HepG2 (cell line): Measurements from ENCODE around the gene CHRD. TPM values are rescaled to one million over a fixed set of nuclear protein-coding genes. Genes with fewer than 3 reads are reported as not detected.
A peak's percentile ranks its signal among the peaks of the same experiment; 100 is the strongest.

Experiments used
- AGO1 ChIP-seq: fragments of 200-400 bp; formaldehyde crosslinking; IDR thresholded peaks from 2 replicates; pipeline ENCODE4 v1.6.1; 2017; ENCODE audit warnings: mild to moderate bottlenecking, low read depth, low read length, moderate library complexity; ENCODE audit not compliant: poor library complexity, severe bottlenecking
- BORCS8-MEF2B ChIP-seq: sonication (generic); formaldehyde crosslinking; IDR thresholded peaks from 2 replicates; pipeline ENCODE4 v1.8.0; 2022; ENCODE audit warnings: mild to moderate bottlenecking, missing genetic modification reagents
- GATAD1 ChIP-seq: IDR thresholded peaks from 2 replicates; pipeline ENCODE4 v1.6.1; 2016; ENCODE audit warnings: missing genetic modification reagents, missing compliant biosample characterization
- JUND ChIP-seq: sonication (generic); formaldehyde crosslinking; IDR thresholded peaks from 2 replicates; pipeline ENCODE4 v1.8.0; 2022; ENCODE audit warnings: mild to moderate bottlenecking, missing genetic modification reagents
- KAT2B ChIP-seq: fragments of 150-350 bp; IDR thresholded peaks from 2 replicates; pipeline ENCODE4 v1.6.1; 2014; ENCODE audit warnings: low read depth, low read length, borderline replicate concordance
- REL ChIP-seq: sonication (generic); formaldehyde crosslinking; conservative IDR thresholded peaks from 2 replicates; pipeline ENCODE4 v1.8.0; 2022; ENCODE audit warnings: mild to moderate bottlenecking, missing genetic modification reagents, moderate library complexity
- TBX2 ChIP-seq: sonication (generic); formaldehyde crosslinking; IDR thresholded peaks from 2 replicates; pipeline ENCODE4 v1.5.0; 2020; ENCODE audit warnings: missing genetic modification reagents, mild to moderate bottlenecking, borderline replicate concordance
- TCF12 ChIP-seq, 2 experiments: fragments of 450-650 bp in 1 of 2; sonication (generic) in 1 of 2; formaldehyde crosslinking in 1 of 2; IDR thresholded peaks; 2 replicates each; pipeline versions ENCODE4 v1.6.1 to v1.8.0; 2017 to 2022; ENCODE audit warnings: antibody characterized with exemption in 1 of 2, mild to moderate bottlenecking in 1 of 2, missing genetic modification reagents in 1 of 2, moderate library complexity in 1 of 2
- TCF7 ChIP-seq: sonication (generic); IDR thresholded peaks from 2 replicates; pipeline ENCODE4 v1.6.1; 2016; ENCODE audit warnings: antibody characterized with exemption, low read depth
- THAP11 ChIP-seq: IDR thresholded peaks from 2 replicates; pipeline ENCODE4 v1.6.1; 2016; ENCODE audit warnings: missing biosample characterization, missing genetic modification reagents
- ZBTB1 ChIP-seq: sonication (generic); formaldehyde crosslinking; IDR thresholded peaks from 2 replicates; pipeline ENCODE4 v1.4.0; 2020; ENCODE audit warnings: missing genetic modification reagents, borderline replicate concordance
- ZBTB3 ChIP-seq: sonication (generic); formaldehyde crosslinking; IDR thresholded peaks from 2 replicates; pipeline ENCODE4 v1.4.0; 2020; ENCODE audit warnings: low read depth, mild to moderate bottlenecking, moderate library complexity, missing genetic modification reagents, borderline replicate concordance
- ZNF335 ChIP-seq: sonication (generic); formaldehyde crosslinking; IDR thresholded peaks from 2 replicates; pipeline ENCODE4 v1.4.0; 2020; ENCODE audit warnings: missing genetic modification reagents
- ZNF550 ChIP-seq: sonication (generic); formaldehyde crosslinking; IDR thresholded peaks from 2 replicates; pipeline ENCODE4 v1.4.0; 2020; ENCODE audit warnings: mild to moderate bottlenecking, missing genetic modification reagents, borderline replicate concordance
- ZNF720 ChIP-seq: sonication (generic); formaldehyde crosslinking; IDR thresholded peaks from 2 replicates; pipeline ENCODE4 v1.4.0; 2020; ENCODE audit warnings: missing genetic modification reagents
- polyA plus RNA-seq, 8 experiments: library from polyadenylated mRNA; depleted of rRNA in 3 of 8; stranded (reverse) in 7 of 8; unstranded in 1 of 8; fragments of >200 nt; fragmentation: Illumina TruSeq in 4 of 8; extraction: Trizol in 4 of 8; gene quantifications; 2 replicates each; pipeline versions ENCODE4 v1.2.1 to v1.2.3, GENCODE V29; 2011 to 2016; ENCODE audit warnings: low read depth in 4 of 8, missing spikeins in 1 of 8, mixed read lengths in 1 of 8; ENCODE audit not compliant: insufficient read depth in 1 of 8
- total RNA-seq, 5 experiments: library from RNA; depleted of rRNA; stranded (reverse); fragments of >200 nt; fragmentation: Illumina TruSeq; extraction: Trizol; gene quantifications; 2 replicates each; pipeline ENCODE4 v1.2.3, GENCODE V29; 2016; ENCODE audit warnings: low read depth in 1 of 5
- TF ChIP-seq, protein P1 (sequence below): sonication (generic); formaldehyde crosslinking; IDR thresholded peaks from 2 replicates; pipeline ENCODE4 v1.5.0; 2020; ENCODE audit warnings: mild to moderate bottlenecking, missing genetic modification reagents
- TF ChIP-seq, protein P2 (sequence below): IDR thresholded peaks from 2 replicates; pipeline ENCODE4 v1.6.1; 2016; ENCODE audit warnings: low read depth, missing genetic modification reagents, missing compliant biosample characterization

Gene CHRD
- total and polyA plus RNA-seq, 2 of the 13 experiments (the other 11 are each of a cell fraction or from before 2014, with no cell fraction given): 22.2 to 35.2 TPM

DNA sequence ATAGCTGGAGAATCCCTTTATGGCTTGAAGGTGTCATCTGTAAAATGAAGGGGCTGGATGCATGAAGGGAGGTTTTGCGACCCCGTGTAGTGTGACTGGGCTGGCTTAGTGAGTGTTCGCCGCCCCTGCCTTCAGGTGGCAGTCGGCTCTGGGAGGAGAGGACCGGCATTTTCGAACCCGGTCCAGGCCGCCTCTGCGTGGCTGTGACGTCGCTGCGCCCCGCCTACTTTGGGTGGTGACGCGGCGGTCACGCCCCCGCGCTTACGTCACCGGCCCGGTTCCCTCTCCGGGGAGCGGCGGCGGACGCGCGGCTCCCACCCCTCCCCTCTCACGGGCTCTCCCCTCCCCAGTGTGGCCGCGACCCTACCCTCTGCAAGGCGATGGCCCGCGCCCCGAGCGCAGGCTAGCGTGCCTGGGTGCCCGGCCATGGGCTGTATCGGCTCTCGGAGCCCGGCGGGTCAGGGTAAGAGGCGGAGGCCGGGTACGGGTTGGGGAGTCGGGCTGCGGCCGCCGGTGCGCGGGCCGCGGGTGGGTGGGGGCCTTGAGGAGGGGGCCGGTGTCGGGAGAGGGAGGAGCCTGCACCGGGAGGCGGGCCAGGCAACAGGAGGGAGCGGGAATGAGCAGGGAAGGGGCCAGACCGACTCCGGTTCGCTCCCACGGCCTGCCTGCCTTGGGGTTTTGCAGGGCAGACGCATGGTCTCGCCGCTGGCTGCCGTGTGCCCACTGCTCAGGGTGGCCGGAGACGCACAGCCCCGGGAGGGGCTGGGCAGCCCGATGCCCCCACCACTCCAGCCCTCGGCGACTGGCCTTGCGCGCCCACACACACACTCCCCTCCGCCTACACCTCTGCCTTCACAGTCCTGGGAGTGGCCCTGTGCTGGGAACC lies 44.0 kb upstream of the CHRD start (continued):
- TF ChIP-seq ZBTB3 (CRISPR knock-in tag): 0 out of 2 replicates have a peak, but pooled peaks have one; percentile 50
- TF ChIP-seq KAT2B: no peak
- no peak for TF ChIP-seq TCF7
- TF ChIP-seq, protein P1, sequence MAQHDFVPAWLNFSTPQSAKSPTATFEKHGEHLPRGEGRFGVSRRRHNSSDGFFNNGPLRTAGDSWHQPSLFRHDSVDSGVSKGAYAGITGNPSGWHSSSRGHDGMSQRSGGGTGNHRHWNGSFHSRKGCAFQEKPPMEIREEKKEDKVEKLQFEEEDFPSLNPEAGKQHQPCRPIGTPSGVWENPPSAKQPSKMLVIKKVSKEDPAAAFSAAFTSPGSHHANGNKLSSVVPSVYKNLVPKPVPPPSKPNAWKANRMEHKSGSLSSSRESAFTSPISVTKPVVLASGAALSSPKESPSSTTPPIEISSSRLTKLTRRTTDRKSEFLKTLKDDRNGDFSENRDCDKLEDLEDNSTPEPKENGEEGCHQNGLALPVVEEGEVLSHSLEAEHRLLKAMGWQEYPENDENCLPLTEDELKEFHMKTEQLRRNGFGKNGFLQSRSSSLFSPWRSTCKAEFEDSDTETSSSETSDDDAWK (CRISPR knock-in tag): no peak
- peak; percentile 95 for TF ChIP-seq AGO1
- TF ChIP-seq ZBTB1 (CRISPR knock-in tag): no peak
- peak; percentile 34; the same call in 1 of the 2 replicates for TF ChIP-seq ZNF335 (CRISPR knock-in tag)
- peak; percentile 59; the same call in 1 of the 2 replicates for TF ChIP-seq JUND (CRISPR knock-in tag)
- TF ChIP-seq ZNF550 (CRISPR knock-in tag): 0 out of 2 replicates have a peak, but pooled peaks have one; percentile 63
- peak; percentile 75 for TF ChIP-seq TBX2 (CRISPR knock-in tag)
- TF ChIP-seq BORCS8-MEF2B (CRISPR knock-in tag): no peak
- TF ChIP-seq GATAD1 (CRISPR knock-in tag): peak; percentile 22; the same call in 1 of the 2 replicates
- TF ChIP-seq, protein P2, sequence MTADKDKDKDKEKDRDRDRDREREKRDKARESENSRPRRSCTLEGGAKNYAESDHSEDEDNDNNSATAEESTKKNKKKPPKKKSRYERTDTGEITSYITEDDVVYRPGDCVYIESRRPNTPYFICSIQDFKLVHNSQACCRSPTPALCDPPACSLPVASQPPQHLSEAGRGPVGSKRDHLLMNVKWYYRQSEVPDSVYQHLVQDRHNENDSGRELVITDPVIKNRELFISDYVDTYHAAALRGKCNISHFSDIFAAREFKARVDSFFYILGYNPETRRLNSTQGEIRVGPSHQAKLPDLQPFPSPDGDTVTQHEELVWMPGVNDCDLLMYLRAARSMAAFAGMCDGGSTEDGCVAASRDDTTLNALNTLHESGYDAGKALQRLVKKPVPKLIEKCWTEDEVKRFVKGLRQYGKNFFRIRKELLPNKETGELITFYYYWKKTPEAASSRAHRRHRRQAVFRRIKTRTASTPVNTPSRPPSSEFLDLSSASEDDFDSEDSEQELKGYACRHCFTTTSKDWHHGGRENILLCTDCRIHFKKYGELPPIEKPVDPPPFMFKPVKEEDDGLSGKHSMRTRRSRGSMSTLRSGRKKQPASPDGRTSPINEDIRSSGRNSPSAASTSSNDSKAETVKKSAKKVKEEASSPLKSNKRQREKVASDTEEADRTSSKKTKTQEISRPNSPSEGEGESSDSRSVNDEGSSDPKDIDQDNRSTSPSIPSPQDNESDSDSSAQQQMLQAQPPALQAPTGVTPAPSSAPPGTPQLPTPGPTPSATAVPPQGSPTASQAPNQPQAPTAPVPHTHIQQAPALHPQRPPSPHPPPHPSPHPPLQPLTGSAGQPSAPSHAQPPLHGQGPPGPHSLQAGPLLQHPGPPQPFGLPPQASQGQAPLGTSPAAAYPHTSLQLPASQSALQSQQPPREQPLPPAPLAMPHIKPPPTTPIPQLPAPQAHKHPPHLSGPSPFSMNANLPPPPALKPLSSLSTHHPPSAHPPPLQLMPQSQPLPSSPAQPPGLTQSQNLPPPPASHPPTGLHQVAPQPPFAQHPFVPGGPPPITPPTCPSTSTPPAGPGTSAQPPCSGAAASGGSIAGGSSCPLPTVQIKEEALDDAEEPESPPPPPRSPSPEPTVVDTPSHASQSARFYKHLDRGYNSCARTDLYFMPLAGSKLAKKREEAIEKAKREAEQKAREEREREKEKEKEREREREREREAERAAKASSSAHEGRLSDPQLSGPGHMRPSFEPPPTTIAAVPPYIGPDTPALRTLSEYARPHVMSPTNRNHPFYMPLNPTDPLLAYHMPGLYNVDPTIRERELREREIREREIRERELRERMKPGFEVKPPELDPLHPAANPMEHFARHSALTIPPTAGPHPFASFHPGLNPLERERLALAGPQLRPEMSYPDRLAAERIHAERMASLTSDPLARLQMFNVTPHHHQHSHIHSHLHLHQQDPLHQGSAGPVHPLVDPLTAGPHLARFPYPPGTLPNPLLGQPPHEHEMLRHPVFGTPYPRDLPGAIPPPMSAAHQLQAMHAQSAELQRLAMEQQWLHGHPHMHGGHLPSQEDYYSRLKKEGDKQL: no peak; the same call in 1 of the 2 replicates
- TF ChIP-seq TCF12 (IDR thresholded peaks at IDR 0.05): no peak
- no peak for TF ChIP-seq TCF12 (CRISPR knock-in tag; IDR thresholded peaks at IDR 0.05)
- no peak for TF ChIP-seq ZNF720
- TF ChIP-seq THAP11 (CRISPR knock-in tag): peak; percentile 84
- TF ChIP-seq REL (CRISPR knock-in tag): no peak
